Subcutaneous adipose tissue (tissue), 4 donors: ENCODE measurements around the gene EFHD2. TPM values are rescaled to one million over a fixed set of nuclear protein-coding genes. Genes with fewer than 3 reads are reported as not detected.

Experiments
- CTCF ChIP-seq: fragments of 450-650 bp; IDR thresholded peaks from one replicate; pipeline ENCODE4 v1.5.1; 2016; ENCODE audit warnings: low read depth, mild to moderate bottlenecking, control low read depth, antibody characterized with exemption, moderate library complexity
- total RNA-seq, 4 donors: library from RNA; depleted of rRNA; stranded (reverse); fragments of >200 nt; gene quantifications; one replicate each; pipeline ENCODE4 v1.1.0, GENCODE V29; 2016

Gene EFHD2
- total RNA-seq, 4 donors from 2014 or later, result 16.6 to 47.4 (median 30.5) TPM

- TF ChIP-seq CTCF, result no peak
These were observed 44.6 kb downstream of the EFHD2 start for GRCh38 chr1:15454256-15454655.

GRCh38 chr1:15455522-15455921 lies 45.8 kb downstream of the EFHD2 start:
- no peak for TF ChIP-seq CTCF

- TF ChIP-seq CTCF, result no peak
These were observed 46.7 kb downstream of the EFHD2 start, which contains the start of gene CELA2A for GRCh38 chr1:15456313-15456954. CELA2A (plus strand) TSS chr1:15456732; CDS start chr1:15456754, 22 bp downstream.

GRCh38 chr1:15457585-15457984 lies 47.9 kb downstream of the EFHD2 start:
- TF ChIP-seq CTCF, result no peak

- no peak for TF ChIP-seq CTCF
These were observed 50.4 kb downstream of the EFHD2 start for GRCh38 chr1:15459771-15460707.

GRCh38 chr1:15460708-15461095 lies 51.0 kb downstream of the EFHD2 start:
- no peak for TF ChIP-seq CTCF

- no peak for TF ChIP-seq CTCF
These were observed 56.0 kb downstream of the EFHD2 start for GRCh38 chr1:15465674-15466073.
